ENCODE measurements around the gene MAMSTR. TPM values are rescaled to one million over a fixed set of nuclear protein-coding genes. Genes with fewer than 3 reads are reported as not detected.
"Not testable (repeated sequence)": the region's sequence is repeated elsewhere in the genome, so short reads cannot be mapped to it uniquely, and the experiment has no call there.

Gene MAMSTR
- total RNA-seq, 1 donor from 2014 or later: 0.58 TPM

- peak; percentile 94 for DNase-seq (ENCODE audit: low spot score)
Observed at GRCh38 chr19:48720613-48721296, 1.2 kb upstream of the MAMSTR start.

GRCh38 chr19:48720251-48720612 lies 707 bp upstream of the MAMSTR start:
- no peak for DNase-seq (ENCODE audit: low spot score)

GRCh38 chr19:48718711-48719231 lies 754 bp downstream of the MAMSTR start:
- no peak for DNase-seq (ENCODE audit: low spot score)

GRCh38 chr19:48718106-48718505 lies 1.4 kb downstream of the MAMSTR start:
- DNase-seq (ENCODE audit: low spot score): not testable (repeated sequence)

GRCh38 chr19:48716562-48717291 lies 2.8 kb downstream of the MAMSTR start:
- no peak for DNase-seq (ENCODE audit: low spot score)

GRCh38 chr19:48715681-48716171 lies 3.8 kb downstream of the MAMSTR start:
- DNase-seq (ENCODE audit: low spot score): no peak

GRCh38 chr19:48714759-48715675 lies 4.5 kb downstream of the MAMSTR start:
- DNase-seq (ENCODE audit: low spot score): no peak

GRCh38 chr19:48713864-48714755 lies 5.4 kb downstream of the MAMSTR start:
- DNase-seq (ENCODE audit: low spot score): peak; percentile 99

- DNase-seq (ENCODE audit: low spot score): no peak
Observed at GRCh38 chr19:48713041-48713863, 6.3 kb downstream of the MAMSTR start.

GRCh38 chr19:48711106-48711662 lies 8.3 kb downstream of the MAMSTR start:
- DNase-seq (ENCODE audit: low spot score): no peak

- DNase-seq (ENCODE audit: low spot score): no peak
Observed at GRCh38 chr19:48708471-48708870, 11.1 kb downstream of the MAMSTR start.

- no peak for DNase-seq (ENCODE audit: low spot score)
Observed at GRCh38 chr19:48705431-48705830, 14.1 kb downstream of the MAMSTR start.

GRCh38 chr19:48703316-48703715 lies 16.2 kb downstream of the MAMSTR start:
- no peak for DNase-seq (ENCODE audit: low spot score)

GRCh38 chr19:48702701-48703100 lies 16.8 kb downstream of the MAMSTR start:
- DNase-seq (ENCODE audit: low spot score): no peak

GRCh38 chr19:48698046-48698445 lies 21.5 kb downstream of the MAMSTR start:
- DNase-seq (ENCODE audit: low spot score): no peak

GRCh38 chr19:48696353-48697010 lies 23.0 kb downstream of the MAMSTR start:
- DNase-seq (ENCODE audit: low spot score): no peak

- no peak for DNase-seq (ENCODE audit: low spot score)
Observed at GRCh38 chr19:48695743-48696352, 23.7 kb downstream of the MAMSTR start, which contains the start of gene FUT2. FUT2 (plus strand) TSS chr19:48695971; CDS start chr19:48702957, 6,986 bp downstream.

GRCh38 chr19:48693629-48694028 lies 25.9 kb downstream of the MAMSTR start:
- DNase-seq (ENCODE audit: low spot score): not testable (repeated sequence)

Measured in mesenteric fat pad (tissue), 1 donor.